GM12872 (cell line): Measurements from ENCODE around the gene SPAG6.

Experiments
- CTCF ChIP-seq: IDR thresholded peaks from 3 replicates; pipeline ENCODE4 v1.5.1; 2011; ENCODE audit warnings: low read depth, mild to moderate bottlenecking, low read length, moderate library complexity; ENCODE audit not compliant: insufficient read depth

SPAG6 gene

GRCh38 chr10:22365644-22366434 is 20.5 kb downstream of the SPAG6 start:
- no peak for TF ChIP-seq CTCF

GRCh38 chr10:22366435-22366703 is 21.1 kb downstream of the SPAG6 start:
- TF ChIP-seq CTCF: no peak

GRCh38 chr10:22366771-22367170 is 21.5 kb downstream of the SPAG6 start:
- TF ChIP-seq CTCF: no peak

- TF ChIP-seq CTCF: no peak
Measured at GRCh38 chr10:22367471-22367870, 22.2 kb downstream of the SPAG6 start.

GRCh38 chr10:22368402-22368801 is 23.1 kb downstream of the SPAG6 start:
- TF ChIP-seq CTCF: no peak

- TF ChIP-seq CTCF: no peak
Measured at GRCh38 chr10:22368981-22369380, 23.7 kb downstream of the SPAG6 start.

GRCh38 chr10:22369434-22370072 is 24.3 kb downstream of the SPAG6 start:
- TF ChIP-seq CTCF: no peak
